Left lobe of liver (tissue), 2 donors: ENCODE data around the gene MYBPC2. TPM values are rescaled to one million over a fixed set of nuclear protein-coding genes. Genes with fewer than 3 reads are reported as not detected.

ENCODE experiments used
- ATAC-seq: fragments of 200-7000 bp; cut with Tn5 transposase; one replicate; pipeline ENCODE4 v1.9.1; 2020; ENCODE audit warnings: mild to moderate bottlenecking, moderate library complexity
- DNase-seq: peaks from one replicate; pipeline ENCODE4 v3.0.0-alpha.2; 2020; ENCODE audit warnings: low spot score
- total RNA-seq: library from RNA; stranded (reverse); gene quantifications from one replicate; pipeline ENCODE4 v1.2.1, GENCODE V29; 2021
- donor health status: DM: no; HTN: no; CAD: no; lungs with moderate emphysema.
- donor health status: DM: no; HTN: yes; CAD: no.

MYBPC2 gene
- total RNA-seq, 1 donor from 2014 or later, result not detected

DNA sequence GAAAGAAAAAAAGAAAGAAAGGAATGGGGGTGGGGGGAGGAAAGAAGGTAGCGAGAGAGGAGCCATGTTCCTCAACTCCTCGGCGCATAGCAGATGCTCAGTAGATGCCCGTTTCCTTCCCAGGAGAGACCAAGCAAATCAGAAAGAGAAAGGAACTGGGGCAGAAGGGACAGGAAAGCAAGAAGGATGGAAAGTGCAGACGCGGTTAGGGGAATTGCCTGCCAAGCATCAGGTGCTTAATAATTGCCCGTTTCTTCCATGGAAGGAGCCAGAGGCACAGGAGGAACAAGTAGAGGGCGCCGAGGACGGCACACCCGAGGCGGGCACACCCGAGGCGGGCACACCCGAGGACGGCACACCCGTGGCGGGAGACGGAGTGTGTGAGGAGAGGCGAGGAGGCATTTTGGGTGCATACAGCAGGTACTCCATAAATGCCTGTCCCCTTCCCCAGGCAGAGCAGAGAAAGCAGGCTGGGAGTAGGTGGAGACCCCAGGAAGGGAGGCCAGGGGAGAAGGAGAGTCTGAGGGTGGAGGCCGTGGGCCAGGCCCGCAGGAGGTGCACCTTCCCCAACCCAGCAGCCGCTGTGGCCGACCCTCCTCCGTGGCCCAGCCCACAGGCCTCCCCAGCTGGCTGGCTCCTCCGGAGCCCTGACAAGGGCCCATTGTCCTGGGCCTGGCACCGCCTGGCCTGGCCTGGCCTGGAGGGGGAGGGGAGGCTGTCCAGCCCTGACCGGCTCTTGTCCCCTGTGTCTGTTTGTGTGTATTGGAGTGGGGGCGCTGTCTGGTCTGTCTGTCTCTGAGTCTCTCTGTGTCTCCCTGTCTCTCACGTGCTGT is 63.7 kb downstream of the MYBPC2 start:
- peak; percentile 40 for ATAC-seq
- DNase-seq, result no peak

DNA sequence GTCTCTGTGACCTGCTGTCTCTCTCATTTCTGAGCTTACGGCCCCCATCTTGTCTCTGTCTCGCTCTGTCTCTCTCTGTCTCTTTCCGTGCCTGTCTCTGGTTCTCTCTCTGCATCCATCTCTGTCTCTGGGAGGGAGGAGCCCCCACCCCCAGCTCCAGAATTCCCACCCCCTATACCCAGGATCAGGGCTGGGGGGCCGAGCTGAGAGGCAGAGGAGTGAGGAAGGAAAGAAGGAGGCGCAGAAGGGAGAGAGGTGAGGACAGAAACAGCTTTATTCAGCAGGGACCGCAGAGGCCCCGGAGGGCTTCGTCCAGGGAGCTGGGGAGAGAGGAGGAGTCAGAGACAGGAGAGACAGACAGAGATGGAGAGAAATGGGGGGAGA is 64.3 kb downstream of the MYBPC2 start:
- ATAC-seq, result no peak
- DNase-seq, result no peak

DNA sequence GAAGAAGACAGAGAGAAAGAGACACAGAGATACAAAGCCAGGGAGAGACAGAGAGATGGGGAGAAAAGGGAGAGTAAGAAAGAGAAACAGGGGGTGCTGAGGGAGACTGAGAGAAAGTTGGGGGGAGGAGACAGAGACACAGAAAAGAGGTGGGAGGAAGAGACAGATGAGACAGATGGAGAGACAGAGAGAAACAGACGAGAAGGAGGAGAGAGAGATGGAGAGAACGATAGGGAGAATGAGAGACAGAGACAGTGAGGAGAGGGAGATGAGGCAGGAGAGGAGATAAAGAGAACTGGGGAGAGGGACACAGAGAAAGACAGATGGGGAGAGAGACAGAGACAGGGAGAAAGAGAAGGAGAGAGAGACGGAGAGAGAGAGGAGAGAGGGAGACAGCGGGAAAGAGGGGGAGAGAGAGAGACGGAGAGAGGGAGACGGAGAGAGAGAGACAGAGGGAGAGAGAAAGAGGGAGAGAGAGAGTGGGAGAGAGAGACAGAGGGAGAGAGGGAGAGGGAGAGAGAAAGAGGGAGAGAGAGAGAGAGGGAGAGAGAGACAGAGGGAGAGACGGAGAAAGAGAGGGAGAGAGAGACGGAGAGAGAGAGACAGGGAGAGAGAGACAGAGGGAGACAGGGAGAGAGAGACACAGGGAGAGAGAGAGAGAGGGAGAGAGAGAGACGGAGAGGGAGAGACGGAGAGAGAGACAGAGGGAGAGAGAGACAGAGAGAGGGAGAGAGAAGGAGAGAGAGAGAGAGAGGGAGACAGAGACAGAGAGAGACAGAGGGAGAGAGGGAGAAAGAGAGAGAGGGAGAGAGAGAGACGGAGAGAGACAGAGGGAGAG is 65.7 kb downstream of the MYBPC2 start:
- no peak for DNase-seq

DNA sequence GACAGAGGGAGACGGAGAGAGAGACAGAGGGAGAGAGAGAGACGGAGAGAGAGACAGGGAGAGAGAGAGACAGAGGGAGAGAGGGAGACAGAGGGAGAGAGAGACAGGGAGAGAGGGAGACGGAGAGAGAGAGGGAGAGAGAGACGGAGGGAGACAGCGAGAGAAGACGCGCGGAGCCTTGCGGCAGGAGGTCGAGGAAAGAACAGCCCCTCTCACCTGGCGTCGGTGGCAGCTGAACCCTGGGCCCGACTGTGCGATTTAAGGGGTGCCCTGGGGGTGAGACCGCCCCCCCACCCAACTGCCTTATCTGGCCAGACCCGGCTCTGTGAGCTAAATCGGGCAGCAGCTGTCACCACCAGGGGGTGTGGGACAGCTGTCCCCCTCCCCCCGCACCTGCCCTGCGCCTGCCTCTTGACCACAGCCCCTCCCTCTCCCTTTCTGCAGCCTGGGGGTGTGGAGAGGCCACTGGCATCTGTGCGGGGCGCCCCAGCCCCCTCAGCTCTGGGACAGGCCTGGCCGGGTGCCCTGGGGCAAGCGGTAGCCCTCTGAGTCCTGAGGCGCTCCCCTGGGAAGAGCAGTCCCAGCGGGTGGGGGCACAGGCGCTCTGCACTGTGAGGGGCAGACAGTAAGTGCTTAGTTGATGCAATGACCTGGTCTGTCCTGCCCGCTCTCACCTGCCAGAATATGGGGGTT is 67.5 kb downstream of the MYBPC2 start:
- DNase-seq (no peak), ATAC-seq (peak; percentile 20)

More for the DNA sequence above, 65.7 kb downstream of the MYBPC2 start:
- no peak for ATAC-seq

DNA sequence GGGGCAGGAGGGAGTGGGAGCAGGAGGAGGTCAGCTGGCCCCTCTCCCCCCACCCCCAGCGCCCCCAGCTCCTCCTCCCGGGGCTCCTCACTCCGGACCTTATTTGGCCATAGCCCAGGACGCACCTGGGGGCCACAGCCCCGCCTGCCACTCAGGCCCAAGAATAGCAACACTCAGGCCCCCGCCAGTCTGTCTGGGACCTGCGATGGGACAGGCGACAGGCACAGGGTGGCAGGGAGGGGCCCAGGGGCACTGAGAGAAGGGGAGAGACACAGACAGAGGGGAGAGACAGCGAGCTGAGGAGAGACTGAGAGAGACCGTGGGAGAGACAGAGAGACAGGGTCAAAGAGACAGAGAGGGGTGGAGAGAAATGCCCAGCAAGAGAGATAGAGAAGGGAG is 68.1 kb downstream of the MYBPC2 start:
- no peak for DNase-seq
- ATAC-seq, result no peak

DNA sequence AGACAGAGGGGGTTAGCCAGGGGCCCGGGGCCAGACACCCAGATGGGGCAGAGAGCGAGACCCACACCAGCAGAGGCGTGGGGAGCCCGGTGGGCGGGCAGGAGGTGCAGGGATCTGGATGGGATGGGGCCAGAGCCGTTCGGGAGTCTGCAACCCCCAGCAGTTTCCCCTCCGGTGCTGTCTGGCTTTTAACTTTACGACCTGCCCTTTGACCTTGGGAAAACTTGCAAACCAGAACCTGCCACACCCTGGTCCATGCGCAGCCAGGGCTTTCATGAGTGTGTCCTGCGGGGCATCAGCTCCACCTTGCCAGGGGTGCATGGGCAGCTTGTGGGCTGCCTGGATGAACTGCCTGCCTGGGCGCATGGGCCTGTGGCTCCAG is 68.5 kb downstream of the MYBPC2 start:
- ATAC-seq, result peak; percentile 16
- no peak for DNase-seq

DNA sequence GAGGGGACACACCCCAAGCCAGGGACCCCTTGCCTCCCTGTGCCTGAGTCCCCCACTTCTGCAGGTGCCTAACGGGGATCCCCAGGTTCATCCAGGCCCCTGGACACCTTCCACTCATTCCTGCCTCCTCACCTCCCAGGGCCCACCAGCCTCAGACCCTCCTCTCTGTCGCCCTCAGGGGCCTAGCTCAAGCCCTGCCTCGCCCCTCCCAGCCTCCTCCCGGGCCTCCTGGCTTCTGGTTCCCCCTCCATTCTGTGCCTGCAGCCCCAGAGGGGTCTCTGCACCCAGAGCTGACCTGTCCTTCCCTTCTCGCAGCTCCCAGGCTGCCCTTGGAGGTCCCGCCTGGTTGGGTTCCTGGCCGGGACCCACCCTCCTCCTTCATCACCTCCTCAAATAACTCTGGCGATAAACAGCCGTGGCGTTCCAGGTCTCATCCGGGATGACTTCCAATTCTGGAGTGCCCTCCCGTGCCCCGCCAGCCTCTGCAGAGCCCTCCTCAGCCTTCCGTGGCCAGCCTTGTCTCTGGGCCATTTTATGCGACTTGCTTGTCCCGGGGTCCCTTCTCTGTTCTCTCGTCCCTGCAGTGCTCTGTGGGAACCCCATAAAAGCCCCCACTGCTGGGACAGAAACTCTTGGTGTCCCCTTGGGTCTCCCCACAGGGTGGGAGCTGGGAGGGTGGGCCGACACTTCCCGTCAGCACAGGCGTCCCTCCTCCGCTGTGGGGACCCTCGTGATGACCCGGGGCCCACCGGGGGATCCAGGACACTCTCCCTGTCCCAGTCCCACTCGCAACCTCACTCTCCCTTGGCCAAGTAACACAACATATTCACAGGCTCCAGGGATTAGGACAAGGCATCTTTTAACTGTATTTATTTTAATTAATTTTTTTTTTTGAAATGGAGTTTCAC is 69.1 kb downstream of the MYBPC2 start:
- ATAC-seq, result no peak

DNA sequence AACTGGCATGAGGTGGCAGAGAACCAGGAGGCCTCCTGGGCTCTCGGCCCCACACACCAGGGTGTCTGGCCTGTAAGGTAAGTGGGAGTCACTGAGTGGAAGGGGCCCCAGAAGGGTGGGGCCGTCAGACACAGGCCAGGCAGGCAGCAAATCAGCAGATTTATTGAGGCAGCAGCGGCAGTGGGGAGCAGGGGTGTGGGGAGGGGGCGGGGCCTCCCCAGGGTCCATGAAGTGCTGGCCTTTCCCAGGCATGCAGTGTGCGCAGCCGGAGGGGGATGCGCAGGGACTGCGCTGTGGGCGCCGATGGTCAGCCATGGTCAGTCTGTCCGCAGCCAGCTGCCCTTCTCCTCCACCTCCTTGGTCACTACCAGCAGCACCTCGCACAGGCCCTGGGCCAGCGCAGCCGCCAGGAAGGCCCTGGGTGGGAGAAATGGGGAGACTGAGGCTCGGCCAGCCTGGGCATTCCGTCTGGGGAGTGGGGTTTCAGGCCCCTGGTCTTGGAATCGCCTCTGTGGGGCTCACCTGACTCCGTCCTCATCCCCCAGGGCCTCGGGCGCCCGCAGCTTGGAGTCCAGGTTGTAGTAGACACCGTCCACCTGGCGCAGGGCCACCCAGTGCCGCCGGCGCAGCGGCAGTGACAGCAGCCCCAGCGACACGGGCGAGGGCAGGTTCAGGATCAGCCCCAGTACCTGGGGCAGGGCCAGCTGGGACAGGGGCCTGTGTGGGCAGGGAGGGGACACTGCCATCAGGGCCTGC is 73.3 kb downstream of the MYBPC2 start:
- ATAC-seq, result no peak
- DNase-seq, result no peak

More for the DNA sequence above, 69.1 kb downstream of the MYBPC2 start:
- no peak for DNase-seq

DNA sequence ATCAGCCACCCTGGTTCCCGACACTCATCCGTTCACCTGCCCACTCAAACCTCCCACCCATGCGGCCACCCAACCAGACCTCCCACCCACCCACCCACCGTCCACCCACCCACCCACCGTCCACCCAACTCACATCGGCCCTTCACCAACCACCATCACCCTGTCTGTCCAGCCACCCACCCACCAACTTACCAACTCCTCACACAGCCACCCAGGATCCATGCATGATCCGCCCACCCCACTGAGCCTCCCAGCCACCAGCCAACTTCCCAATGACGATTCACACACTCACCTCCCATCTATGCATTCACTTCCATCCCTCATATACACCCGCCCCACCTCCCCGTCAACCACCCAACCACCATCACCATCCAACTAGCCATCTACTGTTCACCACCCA is 74.0 kb downstream of the MYBPC2 start:
- ATAC-seq, result no peak

DNA sequence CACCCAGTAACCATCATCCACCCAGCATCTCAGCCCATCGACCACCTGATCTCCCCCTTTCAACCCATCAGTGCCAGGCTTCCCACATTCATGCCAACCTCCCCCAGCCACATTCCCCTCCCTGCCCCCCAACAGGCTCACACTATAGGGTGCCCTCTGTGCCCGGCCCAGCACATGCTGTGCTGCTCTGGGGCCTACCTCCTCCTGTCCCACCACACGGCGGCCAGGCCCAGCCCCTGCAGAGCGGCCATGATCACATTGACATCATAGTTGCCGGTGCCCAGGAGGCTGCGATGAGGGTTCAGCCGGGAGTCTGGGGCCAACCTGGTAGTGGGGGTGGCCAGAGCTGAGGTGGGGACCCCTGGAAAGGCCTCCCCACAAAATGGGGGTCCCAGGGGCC is 74.7 kb downstream of the MYBPC2 start:
- no peak for DNase-seq

More for the DNA sequence above, 74.0 kb downstream of the MYBPC2 start:
- DNase-seq, result no peak

DNA sequence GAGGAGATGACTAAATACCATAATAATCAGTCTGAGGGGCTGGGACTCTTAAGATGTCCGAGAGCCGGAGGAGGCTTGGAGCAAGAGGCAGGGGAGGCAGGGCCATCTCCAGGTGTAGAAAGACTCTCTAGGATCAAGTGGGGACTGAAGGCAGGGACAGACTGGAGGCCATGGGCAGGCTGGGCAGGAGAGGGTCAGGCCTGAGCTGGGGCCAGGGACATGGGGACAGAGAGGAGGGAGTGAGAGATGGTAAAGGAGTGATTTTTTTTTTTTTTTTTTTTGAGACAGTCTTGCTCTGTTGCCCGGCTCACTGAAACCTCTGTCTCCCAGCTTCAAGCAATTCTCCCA is 76.1 kb downstream of the MYBPC2 start:
- ATAC-seq, result no peak
- DNase-seq, result no peak

More for the DNA sequence above, 74.7 kb downstream of the MYBPC2 start:
- no peak for ATAC-seq

DNA sequence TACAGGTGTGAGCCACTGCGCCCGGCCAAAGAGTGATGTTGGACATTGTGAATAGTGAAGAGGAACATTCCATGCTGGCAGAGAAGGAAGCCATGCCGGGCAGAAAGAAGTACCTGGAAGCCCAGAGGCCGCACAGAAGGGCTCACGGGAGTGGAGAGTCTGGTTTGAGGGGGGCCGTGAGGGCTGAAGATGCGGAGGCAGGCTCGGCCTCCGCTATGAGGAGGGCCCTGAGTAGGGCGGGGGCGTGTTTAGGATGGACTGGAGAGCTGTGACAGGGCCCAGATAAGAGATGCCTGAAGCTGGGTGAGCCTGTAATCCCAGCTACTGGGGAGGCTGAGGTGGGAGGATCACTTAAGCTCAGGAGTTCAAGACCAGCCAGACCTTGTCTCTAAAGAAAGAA is 76.7 kb downstream of the MYBPC2 start:
- ATAC-seq (no peak), DNase-seq (peak; percentile 44)

DNA sequence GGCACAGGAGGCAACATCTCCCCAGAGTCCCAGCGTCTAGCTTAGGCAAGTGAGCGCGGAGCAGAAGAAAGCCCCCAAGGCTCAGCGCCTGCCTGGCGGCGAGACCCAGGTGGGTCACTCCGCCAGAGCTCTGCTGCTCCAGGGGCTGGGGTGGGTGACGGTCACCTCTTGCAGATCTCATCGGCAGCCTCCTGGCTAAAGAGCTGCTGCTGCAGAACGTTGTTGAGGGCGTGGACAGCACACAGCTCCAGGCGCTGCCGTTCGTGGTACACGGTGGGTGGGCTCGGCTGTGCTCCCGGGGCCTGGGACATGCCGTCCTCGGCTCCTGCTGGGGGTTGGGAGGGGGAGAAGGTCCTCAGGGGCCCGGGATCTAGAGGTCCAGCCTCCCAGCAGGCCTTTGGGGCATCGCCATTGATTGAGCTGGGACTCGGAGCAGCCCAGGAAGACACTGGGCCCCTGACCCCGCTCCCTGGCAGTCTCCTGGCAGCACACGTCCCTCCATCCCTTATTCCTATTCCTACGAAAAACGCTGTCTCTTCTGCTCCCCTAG is 77.5 kb downstream of the MYBPC2 start:
- ATAC-seq (no peak), DNase-seq (peak; percentile 48)

DNA sequence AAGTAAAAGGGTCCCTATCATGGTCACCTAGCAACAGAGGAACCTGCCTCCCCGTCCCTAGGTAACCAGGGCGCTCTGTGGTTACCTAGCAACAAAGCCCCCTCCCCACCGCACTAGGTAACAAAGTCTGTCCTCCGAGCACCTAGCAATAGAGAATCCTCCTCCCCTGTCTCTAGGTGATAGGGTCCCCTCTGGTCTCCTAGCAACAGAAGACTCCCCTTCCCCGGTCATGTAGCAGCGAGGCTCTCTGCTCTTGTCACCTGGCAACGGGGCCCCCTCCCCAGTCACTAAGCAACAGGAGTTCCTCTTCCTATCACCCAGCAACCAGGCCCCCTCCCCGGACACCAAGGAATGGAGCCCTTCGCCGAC is 78.0 kb downstream of the MYBPC2 start:
- DNase-seq (no peak), ATAC-seq (no peak)

DNA sequence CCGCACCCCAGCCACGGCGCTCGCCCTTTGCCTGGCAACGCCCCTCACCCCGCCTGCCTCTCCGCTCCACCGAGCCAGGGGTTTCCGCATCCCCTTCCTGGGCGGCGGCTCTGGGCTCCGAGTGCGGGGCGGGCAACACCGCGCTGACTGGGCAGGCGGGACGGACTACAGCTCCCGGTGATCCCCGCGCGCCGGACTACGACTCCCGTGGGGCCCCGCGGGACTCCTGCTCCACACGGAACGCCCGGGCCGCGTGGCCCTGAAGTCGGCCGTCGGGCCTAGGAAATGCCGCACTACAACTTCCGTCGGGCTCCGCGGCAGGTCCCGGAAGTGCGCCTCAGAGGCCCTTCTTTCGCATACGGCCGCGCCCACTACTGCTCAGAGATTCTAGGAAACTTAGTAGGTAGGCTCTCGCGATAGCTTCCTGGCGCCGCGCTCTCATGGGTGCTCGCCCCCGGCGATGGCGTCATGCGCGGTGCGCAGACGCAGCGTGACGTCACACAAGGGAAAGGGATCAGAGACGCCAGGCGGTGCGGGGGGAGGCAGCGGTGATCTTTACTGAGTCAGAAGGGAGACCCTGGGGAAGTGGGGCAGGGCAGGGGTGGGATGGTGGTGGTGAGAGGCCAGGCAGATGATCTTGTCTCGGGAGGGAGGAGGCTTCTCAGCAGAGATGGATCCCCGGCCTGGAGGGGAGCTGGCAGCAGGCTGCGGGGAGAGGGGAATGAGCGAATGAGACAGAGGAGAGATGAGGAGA is 78.6 kb downstream of the MYBPC2 start, which contains the start of gene JOSD2:
JOSD2 (minus strand) TSS at position 123 of the 754 bp plus-strand sequence. CDS start 760 bp downstream, outside the sequence.
- ATAC-seq (peak; percentile 86), DNase-seq (peak; percentile 99)

DNA sequence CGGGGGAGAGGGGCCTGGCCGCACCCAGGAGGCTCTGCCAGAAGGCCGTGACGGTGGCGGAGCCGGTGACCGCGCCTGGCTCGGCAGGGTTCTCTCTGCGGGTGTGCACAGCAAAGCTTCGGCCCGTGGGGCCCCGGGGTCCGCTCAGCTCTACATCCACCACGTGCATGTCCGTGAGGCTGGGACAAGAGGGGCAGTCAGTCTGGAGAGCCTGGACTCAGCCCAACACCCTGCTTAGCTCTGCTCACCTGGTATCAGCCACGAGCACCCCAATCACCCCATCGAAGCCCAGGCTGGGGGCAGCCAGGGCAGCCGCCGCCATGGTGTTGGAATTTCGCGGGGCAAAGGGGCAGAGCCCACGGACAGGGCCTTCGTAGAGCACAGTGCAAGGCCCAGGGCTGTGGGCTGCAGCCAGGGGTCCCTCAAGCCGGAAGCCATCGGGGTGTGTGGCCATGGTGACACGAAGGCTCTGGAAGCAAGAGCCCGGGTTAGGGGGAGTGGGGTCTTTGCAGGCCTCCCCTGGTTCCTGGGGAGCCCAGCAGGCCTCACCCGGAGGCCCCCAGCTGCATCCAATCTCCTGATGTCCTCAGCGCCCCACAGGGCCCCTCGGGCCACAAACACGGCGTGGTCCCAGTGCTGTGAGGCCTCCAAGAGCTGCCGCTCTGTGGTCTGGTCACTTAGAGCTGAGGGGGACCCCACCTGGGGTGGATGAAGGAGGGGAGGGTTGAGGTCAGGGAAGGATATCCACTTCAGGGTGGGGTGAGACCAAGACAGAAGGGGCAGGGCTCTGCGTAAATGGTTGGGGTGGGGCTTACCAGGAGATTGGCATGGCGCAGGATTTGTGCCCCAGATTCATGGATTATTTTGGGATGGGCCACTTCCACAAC is 79.7 kb downstream of the MYBPC2 start:
- ATAC-seq (no peak), DNase-seq (peak; percentile 54)

DNA sequence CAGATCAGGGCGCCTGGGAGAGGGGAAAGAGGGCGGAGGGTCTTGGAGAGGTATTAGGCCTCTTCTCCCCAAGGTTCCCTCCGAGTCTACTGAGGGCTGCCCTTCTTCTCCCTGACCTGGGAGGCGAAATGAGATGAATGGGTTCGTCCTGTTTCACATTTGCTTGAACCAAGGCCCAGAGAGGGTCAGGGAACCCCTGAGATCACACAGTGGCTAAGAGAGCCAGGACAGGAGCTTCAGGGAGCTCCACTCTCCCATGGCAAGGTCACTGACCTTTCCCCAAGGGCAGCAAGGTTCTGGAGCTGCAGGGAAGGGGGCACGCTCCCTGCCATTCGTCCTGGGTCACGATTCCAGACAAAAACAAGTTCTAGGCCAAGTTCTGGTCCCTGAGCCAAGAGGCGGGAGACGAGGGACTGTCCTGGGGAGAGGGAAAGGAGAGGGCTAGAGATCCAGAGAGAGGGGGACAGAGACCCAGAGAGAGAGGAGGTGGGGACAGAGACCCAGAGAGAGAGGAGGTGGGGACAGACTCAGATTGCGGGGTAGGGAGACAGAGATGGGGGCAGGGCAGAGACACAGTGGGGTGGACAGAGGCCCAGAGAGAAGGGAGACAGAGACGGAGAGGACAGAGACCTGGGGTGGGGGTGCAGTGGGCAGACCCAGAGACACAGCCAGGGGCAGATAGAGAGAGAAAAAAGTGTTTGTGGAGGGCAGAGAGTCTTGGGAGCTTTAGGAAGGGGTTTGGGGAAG is 80.5 kb downstream of the MYBPC2 start:
- DNase-seq (peak; percentile 58), ATAC-seq (peak; percentile 20)
